GM23248 (cell line): ENCODE data around the gene NHLRC2. TPM values are rescaled to one million over a fixed set of nuclear protein-coding genes. Genes with fewer than 3 reads are reported as not detected.

ENCODE experiments used
- DNase-seq: peaks from one replicate; pipeline ENCODE4 v3.0.0-alpha.2; 2015
- H2AFZ ChIP-seq: fragments of 200-600 bp; sonication (generic); 2 replicates; pipeline ENCODE4 v1.6.1; 2016; ENCODE audit warnings: antibody characterized with exemption
- H3F3A ChIP-seq: fragments of 200-600 bp; sonication (generic); 2 replicates; pipeline ENCODE4 v1.6.1; 2016; ENCODE audit warnings: mild to moderate bottlenecking, antibody characterized with exemption, mixed run types; ENCODE audit not compliant: insufficient read depth
- H3K27ac ChIP-seq: fragments of 200-600 bp; sonication (generic); 2 replicates; pipeline ENCODE4 v1.5.1; 2016; ENCODE audit warnings: mild to moderate bottlenecking
- H3K27me3 ChIP-seq: fragments of 200-600 bp; sonication (generic); replicated peaks from 2 replicates; pipeline ENCODE4 v1.6.1; 2016; ENCODE audit warnings: mild to moderate bottlenecking; ENCODE audit not compliant: insufficient read depth
- H3K36me3 ChIP-seq: fragments of 200-600 bp; sonication (generic); 2 replicates; pipeline ENCODE4 v1.6.1; 2016; ENCODE audit warnings: low read depth, mild to moderate bottlenecking
- H3K4me1 ChIP-seq: fragments of 200-600 bp; sonication (generic); 2 replicates; pipeline ENCODE4 v1.6.1; 2016; ENCODE audit warnings: mild to moderate bottlenecking; ENCODE audit not compliant: insufficient read depth
- H3K4me2 ChIP-seq: fragments of 200-600 bp; sonication (generic); one replicate; pipeline ENCODE4 v1.6.1; 2016; ENCODE audit warnings: mild to moderate bottlenecking; ENCODE audit not compliant: unreplicated experiment
- H3K4me3 ChIP-seq: fragments of 200-600 bp; sonication (generic); 2 replicates; pipeline ENCODE4 v1.5.1; 2016; ENCODE audit warnings: mild to moderate bottlenecking
- H3K79me2 ChIP-seq: fragments of 200-600 bp; sonication (generic); 2 replicates; pipeline ENCODE4 v1.6.1; 2016; ENCODE audit warnings: mild to moderate bottlenecking; ENCODE audit not compliant: insufficient read depth
- H3K9ac ChIP-seq: fragments of 200-600 bp; sonication (generic); 2 replicates; pipeline ENCODE4 v1.6.1; 2016; ENCODE audit warnings: mild to moderate bottlenecking
- H3K9me2 ChIP-seq: fragments of 200-600 bp; sonication (generic); 2 replicates; pipeline ENCODE4 v1.6.1; 2016; ENCODE audit warnings: mixed run types, mild to moderate bottlenecking, moderate library complexity; ENCODE audit not compliant: insufficient read depth
- H3K9me3 ChIP-seq: fragments of 200-600 bp; sonication (generic); one replicate; pipeline ENCODE4 v1.6.1; 2017; ENCODE audit warnings: low read depth
- H4K20me1 ChIP-seq: fragments of 200-600 bp; sonication (generic); 2 replicates; pipeline ENCODE4 v1.6.0; 2016; ENCODE audit not compliant: insufficient read depth
- EZH2 ChIP-seq: fragments of 200-600 bp; sonication (generic); IDR thresholded peaks from 2 replicates; pipeline ENCODE4 v1.6.1; 2018; ENCODE audit warnings: antibody characterized with exemption, mild to moderate bottlenecking; ENCODE audit not compliant: insufficient read depth, poor library complexity, severe bottlenecking
- EZH2phosphoT487 ChIP-seq: fragments of 200-600 bp; sonication (generic); IDR thresholded peaks from 2 replicates; pipeline ENCODE4 v1.6.1; 2018; ENCODE audit warnings: antibody characterized with exemption, moderate library complexity, mild to moderate bottlenecking, low read depth; ENCODE audit not compliant: insufficient read depth
- WGBS, 2 experiments: methylation state at CpG; one replicate each; pipeline ENCODE4 v1.1.6; 2015 to 2017; ENCODE audit warnings: low lambda C conversion rate in 2 of 2, low coverage in 1 of 2; ENCODE audit errors: missing lambda C conversion rate in 2 of 2; 5-methylcytosine and 5-hydroxymethylcytosine counted together
- in situ Hi-C: fragments of 300-500 bp; cut with MboI; formaldehyde crosslinking; loops from 2 replicates; pipeline ENCODE4 v1.15.0; 2020
- polyA plus RNA-seq: library from polyadenylated mRNA; unstranded; fragments of >200 nt; fragmentation: Nextera tagmentation; extraction: Ambion mirVana; gene quantifications from 2 replicates; pipeline ENCODE4 v1.2.1, GENCODE V29; 2016
- total RNA-seq: library from RNA; depleted of rRNA; stranded (reverse); fragments of >200 nt; shearing (Covaris generic); gene quantifications from 2 replicates; pipeline ENCODE4 v1.2.3, GENCODE V29; 2014

NHLRC2 gene
- total and polyA plus RNA-seq, 2 experiments from 2014 or later: 10.1 to 10.2 TPM

- Histone ChIP-seq H3K79me2 (no peaks in the 10 kb centered on the region), H3K9me2 (no peaks in the 10 kb centered on the region), H4K20me1 (no peaks in the 10 kb centered on the region), H3K9me3 (no peaks in the 10 kb centered on the region), H3K36me3 (peaks cover 48% of the 10 kb centered on the region), H3F3A (no peaks in the 10 kb centered on the region; the same call in 1 of the 2 replicates), H3K4me3 (no peak overlapping the region), H3K27me3 (no peaks in the 10 kb centered on the region), H2AFZ (no peak overlapping the region), H3K4me2 (no peak overlapping the region), H3K27ac (no peak overlapping the region), H3K4me1 (no peaks in the 10 kb centered on the region), H3K9ac (no peak overlapping the region)
- peak; percentile 7 for DNase-seq
- TF ChIP-seq EZH2 (no peak), EZH2phosphoT487 (no peak)
- 94 to 97% methylated on average over 3 of the region's 3 CpGs for WGBS, 2 experiments
- in situ Hi-C loops: no loop called here
Measured at GRCh38 chr10:113907166-113907565, 52.7 kb downstream of the NHLRC2 start.

- WGBS, 2 experiments: 52 to 53% methylated on average over 1 of the region's 1 CpG
- no peak for TF ChIP-seq EZH2phosphoT487
- no peak for TF ChIP-seq EZH2
- Histone ChIP-seq H3K4me1 (no peaks in the 10 kb centered on the region), H3K9me2 (no peaks in the 10 kb centered on the region), H3K4me3 (no peak overlapping the region), H2AFZ (no peak overlapping the region), H3K9me3 (no peaks in the 10 kb centered on the region), H3F3A (no peaks in the 10 kb centered on the region; the same call in 1 of the 2 replicates), H3K9ac (no peak overlapping the region), H3K27me3 (no peaks in the 10 kb centered on the region), H3K27ac (no peak overlapping the region), H3K4me2 (no peak overlapping the region), H3K36me3 (peaks cover 57% of the 10 kb centered on the region), H3K79me2 (no peaks in the 10 kb centered on the region), H4K20me1 (no peaks in the 10 kb centered on the region)
- in situ Hi-C loops: no loop called here
- no peak for DNase-seq
Measured at GRCh38 chr10:113908236-113908635, 53.8 kb downstream of the NHLRC2 start.

GRCh38 chr10:113911113-113911512 lies 56.7 kb downstream of the NHLRC2 start:
- Histone ChIP-seq H3K27ac (no peak overlapping the region), H3K4me3 (no peak overlapping the region), H3K4me1 (no peaks in the 10 kb centered on the region), H3K4me2 (no peak overlapping the region), H3F3A (no peaks in the 10 kb centered on the region; the same call in 1 of the 2 replicates), H3K9ac (no peak overlapping the region), H3K9me2 (no peaks in the 10 kb centered on the region), H3K9me3 (no peaks in the 10 kb centered on the region), H3K79me2 (no peaks in the 10 kb centered on the region), H4K20me1 (no peaks in the 10 kb centered on the region), H3K36me3 (peaks cover 33% of the 10 kb centered on the region), H2AFZ (no peak overlapping the region), H3K27me3 (no peaks in the 10 kb centered on the region)
- no peak for DNase-seq
- 100% methylated on average over 1 of the region's 1 CpG for WGBS, 2 experiments
- no peak for TF ChIP-seq EZH2
- TF ChIP-seq EZH2phosphoT487: no peak
- in situ Hi-C loops: no loop called here

GRCh38 chr10:113911839-113912238 lies 57.4 kb downstream of the NHLRC2 start:
- Histone ChIP-seq H3K4me3 (no peak overlapping the region), H3F3A (no peaks in the 10 kb centered on the region; the same call in 1 of the 2 replicates), H3K36me3 (peaks cover 26% of the 10 kb centered on the region), H3K9me3 (no peaks in the 10 kb centered on the region), H3K9ac (no peak overlapping the region), H3K27me3 (no peaks in the 10 kb centered on the region), H4K20me1 (no peaks in the 10 kb centered on the region), H3K4me1 (no peaks in the 10 kb centered on the region), H3K79me2 (no peaks in the 10 kb centered on the region), H3K4me2 (no peak overlapping the region), H2AFZ (no peak overlapping the region), H3K27ac (no peak overlapping the region), H3K9me2 (no peaks in the 10 kb centered on the region)
- TF ChIP-seq EZH2 (no peak), EZH2phosphoT487 (no peak)
- 92 to 94% methylated on average over 6 of the region's 6 CpGs for WGBS, 2 experiments
- DNase-seq: no peak
- in situ Hi-C loops: no loop called here

GRCh38 chr10:113912582-113912981 lies 58.1 kb downstream of the NHLRC2 start:
- no peak overlapping the region for H2AFZ ChIP-seq
- no peaks in the 10 kb centered on the region for H3K9me2 ChIP-seq
- no peak overlapping the region for H3K4me2 ChIP-seq
- H4K20me1 ChIP-seq: no peaks in the 10 kb centered on the region
- no peak overlapping the region for H3K27ac ChIP-seq
- peaks cover 26% of the 10 kb centered on the region for H3K36me3 ChIP-seq
- H3K4me3 ChIP-seq: no peak overlapping the region
- H3K4me1 ChIP-seq: no peaks in the 10 kb centered on the region
- DNase-seq: no peak
- no peaks in the 10 kb centered on the region for H3K9me3 ChIP-seq
- WGBS, 2 experiments: 88 to 91% methylated on average over 7 of the region's 7 CpGs
- in situ Hi-C loops: no loop called here
- no peak overlapping the region for H3K9ac ChIP-seq
- no peaks in the 10 kb centered on the region for H3F3A ChIP-seq
- H3K79me2 ChIP-seq: no peaks in the 10 kb centered on the region
- TF ChIP-seq EZH2phosphoT487 (no peak), EZH2 (no peak)
- H3K27me3 ChIP-seq: no peaks in the 10 kb centered on the region
